Esophagus (tissue), 2 donors: ENCODE measurements around the gene RNF125. TPM values are rescaled to one million over a fixed set of nuclear protein-coding genes. Genes with fewer than 3 reads are reported as not detected.

Source experiments
- H3K27ac ChIP-seq, 2 donors: one replicate each; pipeline ENCODE4 v1.5.1; 2013; ENCODE audit warnings: low read depth in 2 of 2, mild to moderate bottlenecking in 2 of 2, inconsistent platforms in 1 of 2, low read length in 1 of 2, moderate library complexity in 1 of 2
- H3K27me3 ChIP-seq, 2 donors: one replicate each; pipeline ENCODE4 v1.6.1; 2013; ENCODE audit warnings: low read length in 2 of 2, control low read depth in 1 of 2, mild to moderate bottlenecking in 1 of 2; ENCODE audit not compliant: insufficient read depth in 2 of 2, control insufficient read depth in 1 of 2
- H3K36me3 ChIP-seq, 2 donors: one replicate each; pipeline ENCODE4 v1.6.1; 2013; ENCODE audit warnings: low read length in 1 of 2; ENCODE audit not compliant: control insufficient read depth in 2 of 2, insufficient read depth in 2 of 2
- H3K4me1 ChIP-seq, 2 donors: one replicate each; pipeline ENCODE4 v1.6.1; 2013; ENCODE audit warnings: low read length in 1 of 2; ENCODE audit not compliant: control insufficient read depth in 2 of 2, insufficient read depth in 2 of 2
- H3K4me3 ChIP-seq, 2 donors: one replicate each; pipeline ENCODE4 v1.5.1; 2013; ENCODE audit warnings: low read length in 2 of 2, mild to moderate bottlenecking in 2 of 2, low read depth in 1 of 2, moderate library complexity in 1 of 2
- H3K9me3 ChIP-seq, 2 donors: one replicate each; pipeline ENCODE4 v1.6.1; 2013; ENCODE audit warnings: mild to moderate bottlenecking in 2 of 2, low read depth in 1 of 2, low read length in 1 of 2, moderate library complexity in 1 of 2; ENCODE audit not compliant: control insufficient read depth in 2 of 2, insufficient read depth in 1 of 2
- WGBS, 2 donors: extraction: QIAGEN DNeasy Blood & Tissue Kit; methylation state at CpG; one replicate each; pipeline ENCODE4 v1.1.7; 2013; 5-methylcytosine and 5-hydroxymethylcytosine counted together
- polyA plus RNA-seq, 2 donors: library from polyadenylated mRNA; stranded (reverse); fragments of 200-250 nt; gene quantifications; one replicate each; pipeline ENCODE4 v1.2.3, GENCODE V29; 2013
- donor health status: healthy with polysubstance abuse.
- donor health status: Bipolar disorder and iron deficiency.

RNF125 gene
- polyA plus RNA-seq, 2 donors, result 1.2 TPM

DNA sequence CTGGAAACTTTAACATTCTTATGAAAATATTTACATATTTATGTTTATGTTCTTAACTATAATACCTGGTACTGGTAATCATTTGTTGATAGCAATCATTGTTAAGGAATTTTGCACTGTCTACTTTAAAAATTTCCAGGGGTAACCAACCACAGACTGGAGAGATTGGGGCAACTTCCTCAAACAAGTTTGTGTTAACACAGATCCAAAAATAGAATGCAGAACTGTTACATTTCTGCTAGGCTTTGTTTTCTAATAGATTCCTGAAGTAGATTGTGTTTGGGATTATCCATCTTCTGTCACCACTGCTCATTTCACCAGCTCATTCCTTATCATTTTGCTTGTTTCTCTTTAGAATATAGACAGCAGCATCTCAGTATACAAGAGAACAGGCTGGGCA is 23.7 kb downstream of the RNF125 start:
- H3K27me3 ChIP-seq, result no peaks in the 10 kb centered on the region
- no peaks in the 10 kb centered on the region for H3K9me3 ChIP-seq
- H3K27ac ChIP-seq, result no peak overlapping the region
- H3K36me3 ChIP-seq, result no peaks in the 10 kb centered on the region
- H3K4me3 ChIP-seq, result no peak overlapping the region
- H3K4me1 ChIP-seq, result no peaks in the 10 kb centered on the region

DNA sequence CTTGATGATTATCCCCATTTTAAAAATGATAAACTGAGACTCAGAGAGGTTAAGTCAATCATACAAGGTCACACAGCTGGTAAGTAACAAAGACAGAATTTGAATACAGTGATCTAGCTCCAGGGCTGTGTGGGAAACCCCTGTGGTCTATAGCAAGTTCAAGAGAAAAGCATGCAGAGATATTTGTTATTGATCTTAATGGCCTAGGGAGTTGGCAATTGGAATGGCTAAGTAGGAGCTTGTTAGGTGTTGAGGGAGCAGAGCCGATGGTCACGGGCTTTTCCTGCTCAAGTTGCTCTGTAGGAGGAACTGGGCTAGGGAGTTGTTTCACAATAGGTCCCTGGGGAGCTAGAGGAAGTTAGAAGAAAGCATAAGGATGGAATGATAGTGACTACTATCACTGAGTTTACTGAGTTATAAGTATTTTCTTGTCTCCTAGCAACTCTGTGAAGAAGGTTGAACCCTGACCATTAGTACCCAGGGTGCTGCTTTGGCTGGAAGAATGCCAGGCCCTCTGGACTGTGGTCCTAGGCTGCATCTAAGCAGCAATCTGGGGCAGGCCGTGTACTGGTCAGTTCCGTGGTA is 30.0 kb downstream of the RNF125 start:
- no peaks in the 10 kb centered on the region for H3K9me3 ChIP-seq
- no peak overlapping the region for H3K4me3 ChIP-seq
- H3K27ac ChIP-seq, result peak overlapping the region in 1 of 2 donors; percentile 40
- peaks cover 0 to 6% of the 10 kb centered on the region in 2 donors for H3K4me1 ChIP-seq
- H3K27me3 ChIP-seq, result no peaks in the 10 kb centered on the region
- no peaks in the 10 kb centered on the region for H3K36me3 ChIP-seq
- 62 to 68% methylated on average over 4 of the region's 4 CpGs for WGBS, 2 donors

DNA sequence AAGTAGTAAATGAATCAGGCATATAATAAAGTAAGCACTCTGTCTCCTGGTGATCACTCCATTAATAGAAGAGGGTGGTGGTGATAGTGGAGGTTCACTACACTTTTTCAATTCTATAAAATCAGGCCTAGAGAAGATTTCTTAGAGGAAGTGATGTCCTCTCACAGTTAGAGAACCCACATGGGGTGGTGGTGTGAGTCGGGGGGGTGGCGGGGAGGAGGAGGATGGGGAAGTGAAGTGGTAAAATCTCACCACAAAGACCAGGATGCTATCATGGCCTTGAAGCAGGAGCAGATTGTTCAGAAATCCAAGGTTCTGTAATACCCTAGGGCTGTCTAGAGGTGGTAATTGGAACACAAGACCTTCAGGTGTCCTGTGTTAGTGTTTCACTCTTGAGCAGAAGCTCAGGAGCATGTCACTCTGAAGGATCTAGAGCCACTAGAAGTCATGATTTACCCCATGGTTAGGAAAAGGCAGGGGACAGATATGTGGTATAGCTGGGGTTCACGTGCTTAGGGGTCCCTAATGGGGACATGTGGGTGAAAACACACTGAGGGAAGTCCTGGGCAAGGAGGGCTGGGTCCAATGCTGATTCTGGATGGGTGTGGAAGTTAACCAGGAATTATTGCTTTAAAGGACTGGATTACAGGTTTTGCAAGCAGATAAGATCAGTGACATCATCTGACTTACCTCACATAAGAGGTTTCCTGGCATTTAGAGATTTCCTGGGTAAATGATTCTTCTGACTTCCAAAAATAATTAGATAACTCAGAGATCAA is 31.0 kb downstream of the RNF125 start:
- 79 to 84% methylated on average over 3 of the region's 3 CpGs for WGBS, 2 donors
- Histone ChIP-seq H3K36me3 (no peaks in the 10 kb centered on the region), H3K4me1 (peaks cover 0 to 6% of the 10 kb centered on the region in 2 donors), H3K4me3 (no peak overlapping the region), H3K27ac (peak overlapping the region in 1 of 2 donors; percentile 60), H3K9me3 (no peaks in the 10 kb centered on the region), H3K27me3 (no peaks in the 10 kb centered on the region)

GRCh38 chr18:32056613-32057358 is 38.2 kb downstream of the RNF125 start:
- H3K27ac ChIP-seq, result no peak overlapping the region
- H3K4me1 ChIP-seq, result no peaks in the 10 kb centered on the region
- 83 to 85% methylated on average over 3 of the region's 3 CpGs for WGBS, 2 donors

DNA sequence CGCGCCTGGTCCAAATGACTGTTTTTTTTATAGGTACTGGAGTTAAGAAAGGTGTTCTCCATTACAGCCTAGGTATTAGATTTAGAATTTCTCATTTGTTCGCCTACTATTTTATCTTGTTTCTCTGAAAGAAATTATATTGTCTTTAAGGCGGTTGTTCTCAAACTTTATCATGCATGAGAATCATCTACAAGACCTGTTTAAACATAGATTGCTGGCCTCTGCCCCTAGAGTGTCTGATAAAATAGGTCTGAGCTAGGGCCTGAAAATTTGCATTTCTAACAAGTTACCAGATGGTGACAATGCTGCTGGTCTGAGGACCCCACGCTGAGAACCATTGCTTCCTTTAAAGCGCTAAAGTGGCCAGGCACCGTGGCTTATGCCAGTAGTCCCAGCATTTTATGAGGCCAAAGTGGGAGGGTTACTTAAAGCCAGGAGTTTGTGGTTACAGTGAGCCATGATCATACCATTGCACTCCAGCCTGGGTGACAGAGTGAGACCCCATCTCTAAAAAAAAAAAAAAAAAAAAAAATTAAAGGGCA is 39.1 kb downstream of the RNF125 start:
- Histone ChIP-seq H3K27me3 (no peaks in the 10 kb centered on the region), H3K27ac (no peak overlapping the region), H3K36me3 (no peaks in the 10 kb centered on the region), H3K4me3 (no peak overlapping the region), H3K9me3 (no peaks in the 10 kb centered on the region), H3K4me1 (no peaks in the 10 kb centered on the region)
- 86 to 89% methylated on average over 7 of the region's 7 CpGs for WGBS, 2 donors

More at GRCh38 chr18:32056613-32057358, 38.2 kb downstream of the RNF125 start:
- Histone ChIP-seq H3K9me3 (no peaks in the 10 kb centered on the region), H3K27me3 (no peaks in the 10 kb centered on the region), H3K4me3 (no peak overlapping the region), H3K36me3 (no peaks in the 10 kb centered on the region)

DNA sequence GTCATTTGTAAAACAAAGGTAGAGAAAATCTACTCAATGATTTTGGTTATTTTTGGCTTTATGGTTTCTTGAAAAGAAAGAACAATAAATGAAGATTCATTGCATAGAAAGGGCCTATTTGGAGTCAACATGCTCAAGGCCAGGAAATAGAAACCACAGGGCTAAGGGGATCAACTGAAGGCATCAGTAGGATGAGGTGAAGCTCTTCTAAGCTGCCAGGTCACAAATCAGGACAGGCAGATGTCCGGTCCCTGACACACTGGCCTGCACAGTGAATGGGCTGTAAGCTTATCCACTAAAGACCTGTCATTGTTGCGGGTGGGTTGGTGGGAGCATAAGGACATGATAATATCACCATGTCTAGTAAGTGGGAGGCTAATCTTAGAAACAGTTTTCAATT is 41.4 kb downstream of the RNF125 start:
- Histone ChIP-seq H3K27ac (no peak overlapping the region), H3K4me1 (no peaks in the 10 kb centered on the region), H3K9me3 (no peaks in the 10 kb centered on the region), H3K4me3 (no peak overlapping the region), H3K27me3 (no peaks in the 10 kb centered on the region), H3K36me3 (no peaks in the 10 kb centered on the region)
- 93 to 95% methylated on average over 2 of the region's 2 CpGs for WGBS, 2 donors

DNA sequence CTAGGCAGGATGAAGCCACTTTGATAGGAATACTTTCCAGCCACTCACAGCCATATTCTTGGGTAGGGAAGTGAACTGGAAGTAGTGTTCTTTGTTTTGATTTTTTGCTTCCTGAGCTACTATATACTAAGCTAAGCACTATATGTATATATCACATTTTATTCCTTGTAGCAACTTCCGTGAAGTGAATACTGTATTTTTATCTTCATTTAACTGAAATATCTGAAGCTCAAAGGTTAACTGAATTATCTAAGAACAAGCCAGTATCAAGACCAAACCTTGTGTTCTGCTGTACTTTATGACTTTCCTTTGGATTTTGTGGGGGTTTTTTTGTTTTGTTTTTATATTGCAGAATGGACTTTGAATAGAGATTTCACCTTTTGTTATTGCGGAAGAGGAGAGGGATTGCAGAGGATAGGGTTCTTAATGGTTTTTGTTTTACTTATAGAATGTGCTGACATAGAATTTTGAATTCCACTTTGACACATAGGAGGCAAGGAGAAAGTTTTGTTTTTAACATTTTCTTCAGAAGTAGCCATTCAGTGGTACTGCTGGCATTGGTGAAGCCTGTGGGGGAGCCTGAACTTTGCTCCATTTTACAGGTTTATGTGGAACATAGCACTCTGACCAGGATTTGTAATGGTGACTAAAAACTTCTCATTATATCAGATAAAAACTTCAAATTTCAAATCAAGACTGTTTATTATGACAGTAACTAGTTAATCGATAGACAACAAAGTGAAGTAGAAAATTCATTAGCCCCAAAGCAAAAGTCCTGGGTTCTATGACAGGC is 48.9 kb downstream of the RNF125 start:
- H3K4me3 ChIP-seq, result no peak overlapping the region
- no peaks in the 10 kb centered on the region for H3K36me3 ChIP-seq
- H3K9me3 ChIP-seq, result no peaks in the 10 kb centered on the region
- WGBS, 2 donors, result 87 to 95% methylated on average over 3 of the region's 3 CpGs
- no peaks in the 10 kb centered on the region for H3K4me1 ChIP-seq
- H3K27me3 ChIP-seq, result no peaks in the 10 kb centered on the region
- no peak overlapping the region for H3K27ac ChIP-seq

- Histone ChIP-seq H3K4me3 (no peak overlapping the region), H3K27ac (no peak overlapping the region), H3K27me3 (no peaks in the 10 kb centered on the region), H3K4me1 (no peaks in the 10 kb centered on the region), H3K9me3 (no peaks in the 10 kb centered on the region), H3K36me3 (no peaks in the 10 kb centered on the region)
- WGBS, 2 donors, result 53 to 59% methylated on average over 4 of the region's 4 CpGs
These were observed 53.7 kb downstream of the RNF125 start for GRCh38 chr18:32072321-32072720.

GRCh38 chr18:32074206-32074605 is 55.6 kb downstream of the RNF125 start:
- Histone ChIP-seq H3K4me3 (no peak overlapping the region), H3K36me3 (no peaks in the 10 kb centered on the region), H3K9me3 (no peaks in the 10 kb centered on the region), H3K27ac (no peak overlapping the region), H3K27me3 (no peaks in the 10 kb centered on the region), H3K4me1 (no peaks in the 10 kb centered on the region)
- WGBS, 2 donors, result 97 to 100% methylated on average over 1 of the region's 1 CpG
